HG03097 (cell line): Measurements from ENCODE around the gene ALDH16A1.

Source experiments
- ATAC-seq: cut with Tn5 transposase; IDR thresholded peaks from one replicate; pipeline ENCODE4 v1.9.1; 2021; ENCODE audit not compliant: unreplicated experiment, low FRiP score

Gene ALDH16A1

GRCh38 chr19:49507803-49508494 is 54.9 kb downstream of the ALDH16A1 start:
- ATAC-seq = no peak

- no peak for ATAC-seq
Measured at GRCh38 chr19:49512970-49513745, 60.1 kb downstream of the ALDH16A1 start.

- no peak for ATAC-seq
Measured at GRCh38 chr19:49513746-49514118, 60.7 kb downstream of the ALDH16A1 start.

GRCh38 chr19:49514151-49514550 is 61.1 kb downstream of the ALDH16A1 start:
- ATAC-seq = no peak

- ATAC-seq = no peak
Measured at GRCh38 chr19:49515767-49516166, 62.7 kb downstream of the ALDH16A1 start.

- ATAC-seq = no peak
Measured at GRCh38 chr19:49518033-49518432, 65.0 kb downstream of the ALDH16A1 start.
